Keratinocyte (primary cell): ENCODE results near the gene DUT. TPM values are rescaled to one million over a fixed set of nuclear protein-coding genes. Genes with fewer than 3 reads are reported as not detected.

Experiments
- DNase-seq: peaks from one replicate; pipeline ENCODE4 v3.0.0-alpha.2; 2011; ENCODE audit warnings: low read depth, missing footprints, low spot score
- FAIRE-seq: peaks from 2 replicates; lab custom pipeline; 2011; peaks lifted over from hg19 to GRCh38; lab: Jason Lieb, UNC
- H2AFZ ChIP-seq: 2 replicates; pipeline ENCODE4 v1.6.0; 2012; ENCODE audit warnings: low read length, control low read depth, inconsistent platforms; ENCODE audit not compliant: control insufficient read depth
- H3K27ac ChIP-seq: 2 replicates; pipeline ENCODE4 v1.5.1; 2011; ENCODE audit warnings: low read length; ENCODE audit not compliant: control insufficient read depth, insufficient read depth
- H3K27me3 ChIP-seq: 3 replicates; pipeline ENCODE4 v1.6.0; 2011; ENCODE audit warnings: low read length; ENCODE audit not compliant: control insufficient read depth, insufficient read depth; ENCODE audit errors: extremely low read depth
- H3K36me3 ChIP-seq, 2 experiments: 2 replicates in 1 of 2; 3 replicates in 1 of 2; pipeline ENCODE4 v1.5.1; 2011; ENCODE audit warnings: low read length in 2 of 2, mild to moderate bottlenecking in 1 of 2; ENCODE audit not compliant: control insufficient read depth in 2 of 2, insufficient read depth in 2 of 2; ENCODE audit errors: extremely low read depth in 1 of 2
- H3K4me1 ChIP-seq: 3 replicates; pipeline ENCODE4 v1.5.1; 2011; ENCODE audit warnings: low read length; ENCODE audit not compliant: control insufficient read depth, insufficient read depth; ENCODE audit errors: extremely low read depth
- H3K4me2 ChIP-seq: 3 replicates; pipeline ENCODE4 v1.6.0; 2011; ENCODE audit warnings: low read depth, low read length; ENCODE audit not compliant: control insufficient read depth, insufficient read depth; ENCODE audit errors: extremely low read depth
- H3K4me3 ChIP-seq, 3 experiments: fragments of 200-600 bp in 1 of 3; sonication (generic) in 1 of 3; 2 replicates in 2 of 3; 3 replicates in 1 of 3; pipeline ENCODE4 v1.5.1; 2011 to 2016; ENCODE audit warnings: low read length in 3 of 3, mild to moderate bottlenecking in 3 of 3, control low read depth in 2 of 3, inconsistent platforms in 1 of 3, low read depth in 1 of 3, mixed read lengths in 1 of 3, mixed run types in 1 of 3, moderate library complexity in 1 of 3; ENCODE audit not compliant: control insufficient read depth in 2 of 3, insufficient read depth in 2 of 3; ENCODE audit errors: extremely low read depth in 1 of 3
- H3K79me2 ChIP-seq: 2 replicates; pipeline ENCODE4 v1.6.0; 2012; ENCODE audit warnings: low read length; ENCODE audit not compliant: control insufficient read depth, insufficient read depth
- H3K9ac ChIP-seq: 3 replicates; pipeline ENCODE4 v1.6.0; 2011; ENCODE audit warnings: low read length; ENCODE audit not compliant: control insufficient read depth, insufficient read depth; ENCODE audit errors: extremely low read depth
- H3K9me1 ChIP-seq: 3 replicates; pipeline ENCODE4 v1.6.0; 2011; ENCODE audit warnings: low read length; ENCODE audit not compliant: control insufficient read depth, insufficient read depth; ENCODE audit errors: extremely low read depth
- H3K9me3 ChIP-seq: 2 replicates; pipeline ENCODE4 v1.5.1; 2012; ENCODE audit warnings: low read depth, low read length; ENCODE audit not compliant: control insufficient read depth
- H4K20me1 ChIP-seq: 3 replicates; pipeline ENCODE4 v1.6.0; 2011; ENCODE audit warnings: low read length; ENCODE audit not compliant: control insufficient read depth, insufficient read depth; ENCODE audit errors: extremely low read depth
- CTCF ChIP-seq, 3 experiments: IDR thresholded peaks in 1 of 3; conservative IDR thresholded peaks in 1 of 3; optimal IDR thresholded peaks in 1 of 3; 2 replicates in 2 of 3; 3 replicates in 1 of 3; pipeline versions ENCODE3 to v1.5.1; 2011; ENCODE audit warnings: low read length in 3 of 3, mild to moderate bottlenecking in 3 of 3, moderate library complexity in 2 of 3, control low read depth in 1 of 3, inconsistent platforms in 1 of 3; ENCODE audit not compliant: insufficient read depth in 2 of 3; ENCODE audit errors: extremely low read depth in 1 of 3
- EZH2 ChIP-seq: IDR thresholded peaks from one replicate; pipeline ENCODE4 v1.6.1; 2012; ENCODE audit warnings: inconsistent platforms, mild to moderate bottlenecking, low read length, moderate library complexity
- dilution Hi-C: fragments of 300-500 bp; cut with MboI; formaldehyde crosslinking; loops from one replicate; pipeline ENCODE4 v1.7.0; 2020; ENCODE audit warnings: low sequenced_read_pairs; ENCODE audit not compliant: extremely low pct_ligation_motif_present
- polyA plus RNA-seq, 5 experiments: library from polyadenylated mRNA; depleted of rRNA in 3 of 5; stranded (reverse) in 3 of 5; stranded (forward) in 1 of 5; unstranded in 1 of 5; fragments of >200 nt; gene quantifications; 1 replicate in 1 of 5; 2 replicates in 3 of 5; 3 replicates in 1 of 5; pipeline versions ENCODE4 v1.2.1 to v1.2.3, GENCODE V29; 2011 to 2012; ENCODE audit warnings: missing spikeins in 2 of 5, low read depth in 1 of 5, low replicate concordance in 1 of 5

Gene DUT
- polyA plus RNA-seq, 1 donor (not counting 4 experiments of a cell fraction or from before 2014, with no cell fraction given): 79.8 TPM

GRCh38 chr15:48282216-48282615 is 49.0 kb upstream of the DUT start:
- DNase-seq (no peak), FAIRE-seq (no peak)
- H3K9me3 ChIP-seq: no peaks in the 10 kb centered on the region
- H3K9ac ChIP-seq: no peak overlapping the region
- no peaks in the 10 kb centered on the region for H4K20me1 ChIP-seq
- no peak overlapping the region for H3K4me3 ChIP-seq
- dilution Hi-C loops: no loop called here
- H3K9me1 ChIP-seq: no peaks in the 10 kb centered on the region
- H3K79me2 ChIP-seq: no peaks in the 10 kb centered on the region
- H3K27ac ChIP-seq: no peak overlapping the region
- no peaks in the 10 kb centered on the region for H3K36me3 ChIP-seq
- TF ChIP-seq CTCF (optimal IDR thresholded peaks at IDR 0.05 in 1 of 3, IDR thresholded peaks at IDR 0.05 in 1 of 3, conservative IDR thresholded peaks at IDR 0.05 in 1 of 3; ENCODE audit: extremely low read depth in 1 of 3, insufficient read depth in 2 of 3, low read length in 3 of 3) (no peak), EZH2 (no peak)
- H3K4me2 ChIP-seq: no peak overlapping the region
- no peak overlapping the region for H2AFZ ChIP-seq
- no peaks in the 10 kb centered on the region for H3K27me3 ChIP-seq
- no peaks in the 10 kb centered on the region for H3K4me1 ChIP-seq

GRCh38 chr15:48283396-48284145 is 47.7 kb upstream of the DUT start:
- Histone ChIP-seq H3K27ac (no peak overlapping the region), H3K9ac (no peak overlapping the region), H3K9me3 (no peaks in the 10 kb centered on the region), H3K27me3 (no peaks in the 10 kb centered on the region), H3K79me2 (no peaks in the 10 kb centered on the region), H3K4me3 (no peak overlapping the region), H3K9me1 (no peaks in the 10 kb centered on the region), H3K4me1 (no peaks in the 10 kb centered on the region), H4K20me1 (no peaks in the 10 kb centered on the region), H2AFZ (no peak overlapping the region), H3K4me2 (no peak overlapping the region), H3K36me3 (no peaks in the 10 kb centered on the region)
- dilution Hi-C loops: no loop called here
- DNase-seq (no peak), FAIRE-seq (no peak)
- no peak for TF ChIP-seq CTCF (optimal IDR thresholded peaks at IDR 0.05 in 1 of 3, IDR thresholded peaks at IDR 0.05 in 1 of 3, conservative IDR thresholded peaks at IDR 0.05 in 1 of 3; ENCODE audit: extremely low read depth in 1 of 3, insufficient read depth in 2 of 3, low read length in 3 of 3)
- TF ChIP-seq EZH2: no peak
